HTR-8/SVneo (cell line): ENCODE data around the gene FAR1.

Source experiments
- DNase-seq: peaks from one replicate; pipeline ENCODE4 v3.0.0; 2011; ENCODE audit warnings: low spot score, mixed read lengths; ENCODE audit not compliant: insufficient read length
- FAIRE-seq: peaks from 2 replicates; lab custom pipeline; 2011; peaks lifted over from hg19 to GRCh38; lab: Jason Lieb, UNC

FAR1 gene

GRCh38 chr11:13772223-13773046 lies 104.0 kb downstream of the FAR1 start:
- no peak for FAIRE-seq
- DNase-seq, result peak; percentile 28

DNA sequence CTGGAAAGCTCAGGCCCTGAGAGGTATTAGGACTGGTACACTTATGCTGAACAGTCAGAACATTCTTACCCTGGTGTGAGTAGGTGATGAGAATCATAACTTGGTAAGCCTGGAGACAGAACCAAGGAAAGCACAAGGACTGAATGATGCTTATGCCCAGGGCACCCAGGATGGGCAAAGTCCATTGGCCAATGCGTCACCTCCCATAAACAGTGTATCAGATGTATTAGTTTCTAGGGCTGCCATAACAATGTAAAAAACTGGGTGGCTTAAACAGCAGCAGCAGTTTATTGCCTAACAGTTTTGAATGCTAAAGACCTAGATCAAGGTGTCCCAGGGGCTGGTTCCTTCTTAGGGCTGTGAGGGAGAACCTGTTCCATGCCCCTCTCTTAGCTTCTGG lies 107.0 kb downstream of the FAR1 start:
- FAIRE-seq, result no peak
- DNase-seq, result no peak

GRCh38 chr11:13776134-13776815 lies 107.8 kb downstream of the FAR1 start:
- DNase-seq (no peak), FAIRE-seq (no peak)

DNA sequence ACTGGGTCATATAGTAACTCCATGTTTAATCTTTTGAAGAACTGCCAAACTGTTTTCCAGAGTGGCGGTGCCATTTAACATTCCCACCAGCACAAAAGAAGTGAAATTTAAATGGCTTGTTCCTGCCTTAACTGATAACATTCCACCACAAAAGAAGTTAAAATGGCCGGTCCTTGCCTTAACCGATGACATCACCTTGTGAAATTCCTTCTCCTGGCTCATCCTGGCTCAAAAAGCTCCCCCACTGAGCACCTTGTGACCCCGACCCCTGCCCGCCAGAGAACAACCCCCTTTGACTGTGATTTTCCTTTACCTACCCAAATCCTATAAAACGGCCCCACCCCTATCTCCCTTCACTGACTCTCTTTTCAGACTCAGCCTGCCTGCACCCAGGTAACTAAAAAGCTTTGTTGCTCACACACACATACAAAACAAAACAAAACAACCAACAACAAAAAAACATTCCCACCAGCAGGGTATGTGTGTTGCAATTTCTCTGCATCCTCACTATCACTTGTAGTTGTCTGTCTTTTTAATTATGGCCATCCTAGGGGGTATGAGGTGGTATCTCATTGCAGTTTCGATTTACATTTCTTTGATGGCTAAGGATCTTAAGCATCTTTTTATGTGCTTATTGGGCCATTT lies 109.0 kb downstream of the FAR1 start:
- DNase-seq (no peak), FAIRE-seq (no peak)

GRCh38 chr11:13778345-13778744 lies 109.9 kb downstream of the FAR1 start:
- no peak for FAIRE-seq

DNA sequence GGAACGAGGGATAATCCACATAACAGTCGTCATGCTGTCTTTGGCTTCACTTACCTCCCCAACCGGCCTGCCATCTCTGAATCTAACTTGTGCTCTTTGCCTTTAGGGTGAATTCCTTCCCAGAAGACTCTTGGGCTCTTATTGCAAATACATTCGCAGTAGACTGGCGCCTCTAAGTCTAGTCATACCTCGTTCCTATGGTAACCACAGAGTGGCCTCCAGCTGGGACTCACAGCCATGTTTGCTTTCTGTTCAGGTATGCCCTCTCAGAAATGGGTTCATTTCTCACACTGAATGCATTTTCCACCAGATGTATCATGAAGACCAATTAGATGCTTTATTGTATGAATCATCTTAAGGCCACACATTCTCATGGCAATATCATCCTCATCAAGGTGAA lies 112.7 kb downstream of the FAR1 start:
- FAIRE-seq (no peak), DNase-seq (no peak)

More at GRCh38 chr11:13778345-13778744, 109.9 kb downstream of the FAR1 start:
- no peak for DNase-seq
